Posterior cingulate gyrus (tissue), 11 donors: ENCODE results near the gene CCDC122.
"Not testable (repeated sequence)": the region's sequence is repeated elsewhere in the genome, so short reads cannot be mapped to it uniquely, and the experiment has no call there.

Experiments used
- DNase-seq, 10 donors: peaks; one replicate each; pipeline versions ENCODE4 v3.0.0 to v3.0.0-alpha.2; 2020 to 2021; ENCODE audit warnings: mixed read lengths in 3 of 10
- intact Hi-C: fragments of 100-400 bp; cut with DNase I; formaldehyde crosslinking; loops from one replicate; pipeline ENCODE4 v1.15.1; 2023

CCDC122 gene

DNA sequence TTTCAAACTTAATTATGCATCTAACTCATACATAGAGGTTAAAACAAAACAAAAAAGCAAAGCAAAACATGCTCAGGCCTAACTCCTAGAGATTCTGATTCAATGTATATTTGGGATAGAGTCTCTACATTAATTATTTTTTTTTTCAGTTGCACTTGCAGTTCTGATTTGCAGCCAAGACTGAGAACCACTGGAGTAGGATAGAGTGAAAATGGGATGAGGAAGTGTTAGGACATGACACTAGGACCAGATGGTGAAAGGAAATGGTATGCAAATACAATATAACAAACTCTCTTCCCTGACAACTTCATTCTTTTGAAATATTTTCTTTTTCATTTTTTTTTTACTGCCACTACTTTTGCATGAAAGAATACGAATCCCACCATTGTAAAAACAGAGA lies 1.8 kb downstream of the CCDC122 start:
- no peak for DNase-seq
- intact Hi-C loops: no loop called here

DNA sequence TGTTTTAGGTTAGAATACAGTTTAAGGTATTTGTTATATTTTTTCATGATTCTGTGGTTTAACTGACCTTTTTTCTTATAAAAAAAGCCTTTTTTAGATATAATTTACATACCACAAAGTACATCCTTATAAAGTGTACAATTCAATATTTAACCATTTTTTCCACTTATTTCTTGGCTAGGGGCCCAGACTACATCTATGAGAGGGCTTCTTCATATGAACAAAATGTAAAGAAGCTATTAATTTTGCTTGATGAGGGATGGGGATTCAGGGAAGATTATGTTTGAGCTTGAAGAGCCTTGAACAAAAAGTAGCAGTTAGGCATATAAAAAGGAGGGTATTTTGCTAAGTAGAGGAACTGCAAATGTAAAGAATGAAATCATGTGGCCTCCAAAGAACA lies 2.2 kb downstream of the CCDC122 start:
- DNase-seq: no peak
- intact Hi-C loops: no loop called here

DNA sequence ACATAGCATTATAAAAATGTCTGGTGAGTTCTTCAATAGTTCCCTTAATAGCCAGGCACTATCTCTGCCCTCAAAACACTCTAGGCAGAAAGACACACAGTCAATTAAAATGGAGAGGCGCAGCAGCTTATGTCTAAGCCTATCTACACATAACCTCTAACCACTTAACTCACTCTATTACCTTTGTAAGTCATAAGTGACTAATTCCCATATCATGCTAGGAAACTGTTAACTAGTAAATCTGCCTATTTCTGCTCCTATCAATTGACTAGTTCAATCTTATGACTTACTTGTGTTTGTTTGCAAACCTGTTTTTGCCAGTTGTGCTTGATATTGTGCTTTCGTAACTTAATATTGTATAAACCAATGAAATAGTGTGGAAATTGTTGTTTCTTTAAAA lies 3.2 kb downstream of the CCDC122 start:
- intact Hi-C loops: no loop called here
- no peak for DNase-seq

DNA sequence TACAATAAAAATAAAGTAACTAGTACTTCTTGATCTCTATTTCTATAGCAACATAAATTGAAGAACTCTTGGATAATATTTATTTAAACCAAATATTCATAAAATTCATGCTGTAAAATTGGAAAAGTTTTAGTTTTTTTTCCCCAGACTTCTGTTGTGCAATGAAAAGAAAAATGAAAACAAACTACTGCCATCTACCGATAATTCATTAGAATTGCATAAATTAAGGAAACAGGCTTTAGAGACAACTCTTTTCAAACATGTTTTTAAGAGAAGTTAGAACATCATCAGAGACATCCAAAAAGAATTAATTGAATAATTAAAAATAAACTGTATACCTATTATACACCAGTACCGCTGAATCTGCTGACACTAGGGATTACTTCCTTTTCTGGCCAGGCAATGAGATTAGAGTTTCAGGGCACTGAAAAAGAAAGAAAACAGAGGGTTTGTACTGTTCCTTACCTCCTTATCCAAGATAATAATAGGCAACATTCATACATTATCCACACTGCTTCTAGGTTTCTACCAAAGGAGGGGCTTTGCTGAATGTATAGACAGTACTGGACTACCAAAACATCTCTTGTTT lies 4.9 kb downstream of the CCDC122 start:
- intact Hi-C loops: loop anchor here (2.0 to 5.0 kb wide), 2 partner anchors 88 to 572 kb away; partner anchors contain the start of gene ENOX1
- DNase-seq: no peak

DNA sequence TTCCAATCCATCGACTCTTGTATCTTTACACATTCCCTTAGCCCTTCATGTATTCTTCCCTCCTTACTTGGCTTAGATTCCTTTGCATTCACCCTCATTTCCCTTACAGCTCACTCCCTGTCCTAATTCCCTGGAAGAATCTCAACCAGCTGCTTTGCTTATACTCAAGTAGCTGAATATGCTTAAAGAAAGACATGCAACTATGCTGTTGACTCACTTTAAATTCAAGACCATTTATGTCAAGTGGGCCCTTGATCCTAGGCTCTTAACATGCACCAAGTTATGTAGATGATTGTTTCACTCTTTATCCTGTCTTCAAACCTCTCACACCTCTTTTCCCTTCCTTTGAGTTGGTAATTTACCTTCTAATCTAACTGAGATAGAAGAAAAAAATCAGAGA lies 7.4 kb downstream of the CCDC122 start:
- intact Hi-C loops: loop anchor here (5.0 kb wide), 1 partner anchor 570 kb away; no protein-coding TSS in a partner anchor
- DNase-seq: no peak

DNA sequence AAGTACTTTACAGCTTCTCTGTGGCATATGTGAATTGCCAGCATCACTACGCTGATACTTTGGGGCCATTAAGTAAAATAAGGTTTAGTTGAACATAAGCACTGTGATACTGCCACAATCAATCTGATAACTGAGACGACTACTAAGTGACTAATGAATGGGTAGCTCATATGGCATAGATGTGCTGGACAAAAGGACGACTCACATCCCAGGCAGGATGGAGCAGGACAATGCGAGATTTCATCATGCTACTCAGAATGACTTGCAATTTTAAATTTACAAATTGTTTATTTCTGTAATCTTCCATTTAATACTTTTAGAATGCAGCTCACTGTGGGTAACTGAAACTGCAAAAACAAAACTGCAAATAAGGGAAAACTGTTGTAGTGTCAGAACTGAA lies 13.6 kb downstream of the CCDC122 start:
- intact Hi-C loops: loop anchor here (5.0 to 10.0 kb wide), 3 partner anchors 39 to 1271 kb away; no protein-coding TSS in a partner anchor
- no peak for DNase-seq

DNA sequence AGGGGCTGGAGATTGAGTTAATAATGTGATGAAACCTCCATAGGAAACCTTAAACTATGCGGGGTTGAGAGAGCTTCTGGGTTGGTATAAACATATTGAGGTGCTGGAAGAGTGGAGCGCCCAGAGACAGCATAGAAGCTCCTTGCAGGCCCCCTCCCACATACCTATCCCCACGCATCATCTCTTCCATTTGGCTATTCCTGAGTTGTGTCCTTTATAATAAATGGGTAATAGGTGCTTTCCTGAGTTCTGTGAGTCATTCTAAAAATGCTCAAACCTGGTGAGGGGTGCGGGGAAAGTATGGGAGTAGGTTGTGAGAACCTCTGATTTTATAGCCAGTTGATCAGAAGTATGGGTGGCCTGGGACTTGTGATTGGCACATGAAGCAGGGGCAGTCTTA lies 14.6 kb downstream of the CCDC122 start:
- intact Hi-C loops: loop anchor here (5.0 to 10.0 kb wide), 3 partner anchors 38 to 1270 kb away; no protein-coding TSS in a partner anchor
- no peak for DNase-seq

DNA sequence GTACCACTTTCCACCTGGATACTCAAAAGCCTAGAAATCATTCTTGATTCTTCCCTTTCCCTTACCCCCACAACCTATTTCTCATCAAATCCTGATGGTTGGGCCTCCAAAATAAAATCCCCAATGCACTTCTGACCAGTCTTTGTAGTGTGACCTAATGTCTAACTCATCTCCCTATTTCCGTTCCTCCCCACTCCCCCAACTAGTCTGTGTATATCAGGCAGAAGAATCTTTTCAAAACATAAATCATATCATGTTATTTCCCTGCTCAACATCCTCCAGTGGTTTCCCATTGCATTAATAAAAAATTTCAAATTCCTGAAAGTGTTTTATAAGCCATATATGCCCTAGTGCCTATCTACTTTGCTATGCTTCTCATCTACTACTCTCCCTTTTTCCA lies 17.7 kb downstream of the CCDC122 start:
- intact Hi-C loops: loop anchor here (10.0 kb wide), 2 partner anchors 887 to 1267 kb away; no protein-coding TSS in a partner anchor
- no peak for DNase-seq

DNA sequence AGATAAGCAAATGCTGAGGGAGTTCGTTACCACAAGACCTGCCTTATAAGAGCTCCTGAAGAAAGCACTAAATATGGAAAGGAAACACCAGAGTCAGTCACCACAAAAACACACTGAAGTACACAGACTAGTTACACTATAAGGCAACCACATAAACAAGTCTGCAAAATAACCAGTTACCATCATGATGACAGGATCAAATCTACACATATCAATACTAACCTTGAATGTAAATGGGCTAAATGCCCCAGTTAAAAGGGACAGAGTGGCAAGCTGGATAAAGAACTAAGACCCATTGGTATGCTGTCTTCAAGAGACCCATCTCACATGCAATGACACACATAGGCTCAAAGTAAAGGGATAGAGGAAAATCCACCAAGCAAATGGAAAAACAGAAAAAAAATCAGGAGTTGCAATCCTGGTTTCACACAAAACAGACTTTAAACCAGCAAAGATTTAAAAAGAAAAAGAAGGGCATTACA lies 26.6 kb downstream of the CCDC122 start:
- no peak for DNase-seq
- intact Hi-C loops: no loop called here

DNA sequence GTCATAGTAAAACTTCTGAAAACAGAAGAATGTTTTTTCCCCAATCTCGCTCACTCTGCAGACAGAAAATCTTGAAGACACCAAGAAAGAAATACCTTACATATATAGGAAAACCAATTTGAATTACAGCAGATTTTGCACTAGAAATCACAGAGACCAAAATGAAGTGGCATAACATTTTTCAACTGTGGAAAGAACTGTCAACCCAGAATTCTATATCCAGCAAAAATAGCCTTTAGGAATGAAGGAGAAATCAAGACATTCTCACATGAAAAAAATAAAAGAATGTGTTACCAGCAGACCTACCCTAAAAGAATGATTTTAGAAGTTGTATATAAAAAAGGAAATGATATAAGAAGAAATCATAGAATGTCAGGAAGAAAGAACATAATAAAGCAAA lies 28.7 kb downstream of the CCDC122 start:
- intact Hi-C loops: no loop called here
- DNase-seq: no peak

DNA sequence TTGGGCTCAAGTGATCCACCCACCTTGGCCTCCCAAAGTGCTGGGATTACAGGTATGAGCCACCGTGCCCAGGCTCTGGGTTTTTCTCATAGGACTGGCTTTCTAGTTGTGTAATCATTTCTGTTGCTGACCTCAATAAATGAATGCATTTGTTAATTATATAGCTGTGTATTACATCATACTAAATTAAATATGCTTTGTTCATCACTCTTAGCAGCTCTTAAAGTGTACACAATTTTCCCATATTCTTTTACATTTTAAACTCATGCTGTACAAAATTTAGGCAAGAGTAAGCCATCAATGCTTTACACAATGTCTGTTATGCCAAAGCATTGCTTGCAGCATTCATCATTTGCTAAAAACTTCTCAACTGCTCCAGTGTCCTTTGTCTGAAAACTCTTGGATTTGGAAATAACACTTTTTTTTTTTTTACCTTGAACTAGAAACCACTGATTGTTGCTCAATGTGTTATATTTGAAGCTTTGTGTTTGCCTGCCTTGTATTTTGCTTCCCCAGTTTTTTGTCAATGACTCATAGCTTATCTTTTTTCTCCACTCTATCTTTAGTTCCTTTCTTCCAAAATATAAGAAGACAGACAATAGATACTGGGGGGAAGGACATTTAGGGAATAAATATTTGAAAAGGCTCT lies 31.4 kb downstream of the CCDC122 start:
- no peak for DNase-seq
- intact Hi-C loops: no loop called here

DNA sequence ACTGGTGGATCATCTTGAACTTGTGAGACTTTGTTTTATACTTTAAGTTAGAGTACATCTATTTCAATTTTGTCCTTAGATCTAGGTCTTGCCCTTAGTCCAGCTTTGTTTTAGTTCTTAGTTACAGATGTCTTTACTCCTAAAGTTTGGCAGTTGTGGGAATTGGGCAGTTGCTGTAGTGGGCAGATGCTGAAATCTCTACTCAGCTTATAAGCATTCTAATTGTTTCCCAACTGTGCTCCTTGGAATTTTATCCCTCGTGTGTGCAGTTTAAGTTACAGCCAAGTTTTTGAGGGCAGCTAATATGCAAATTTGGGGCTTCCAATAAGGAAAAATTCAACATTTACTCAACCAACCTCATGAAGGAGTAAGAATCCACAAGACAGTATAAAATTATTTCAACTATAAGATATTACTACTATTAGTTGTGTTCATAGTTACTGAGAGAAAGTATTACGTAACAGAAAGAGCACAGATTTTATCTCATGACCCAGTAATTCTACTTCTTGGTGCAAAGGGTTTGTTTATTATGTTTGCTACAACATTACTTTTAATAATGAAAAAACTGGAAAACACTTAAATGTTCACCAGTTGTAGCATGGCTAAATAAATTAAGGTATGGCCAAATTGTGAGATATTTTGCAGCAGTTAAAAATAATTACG lies 32.9 kb downstream of the CCDC122 start:
- no peak for DNase-seq
- intact Hi-C loops: no loop called here

DNA sequence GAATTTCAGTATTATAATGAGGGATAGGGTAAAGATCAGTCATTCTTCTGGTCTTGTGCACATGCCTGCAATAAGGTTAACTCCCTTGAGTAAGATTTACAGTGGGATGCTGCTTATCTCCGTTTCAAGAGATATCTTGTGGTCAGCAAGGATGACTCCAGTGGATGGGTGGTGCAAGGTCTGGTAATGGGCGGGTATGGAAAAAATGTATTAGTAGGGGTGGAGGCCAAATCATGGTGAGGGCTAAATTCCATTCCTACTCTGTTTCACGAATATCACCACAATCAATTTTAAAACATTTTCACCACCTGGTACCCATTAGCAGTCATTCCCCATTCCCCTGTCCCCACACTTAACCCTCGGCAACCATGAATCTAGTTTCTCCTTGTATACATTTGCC lies 40.6 kb downstream of the CCDC122 start:
- intact Hi-C loops: no loop called here
- no peak for DNase-seq

DNA sequence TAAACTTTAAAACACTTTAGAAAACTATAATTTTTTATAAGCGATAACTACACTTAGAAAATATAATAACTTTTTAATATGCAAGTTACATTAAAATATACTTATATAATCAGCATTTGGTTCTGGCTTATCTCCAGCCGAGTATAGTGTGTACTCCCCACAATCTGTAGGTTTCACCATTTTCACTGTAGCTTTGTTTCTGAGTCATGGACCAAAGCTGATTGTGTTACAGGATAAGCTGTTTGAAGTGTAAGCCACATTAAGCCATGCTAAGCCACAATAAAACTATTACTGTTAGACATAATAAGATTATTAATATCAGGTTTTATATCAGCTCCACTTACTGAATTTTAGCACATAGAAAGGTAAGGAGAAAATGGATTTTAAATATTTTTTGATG lies 43.8 kb downstream of the CCDC122 start:
- intact Hi-C loops: no loop called here
- no peak for DNase-seq

DNA sequence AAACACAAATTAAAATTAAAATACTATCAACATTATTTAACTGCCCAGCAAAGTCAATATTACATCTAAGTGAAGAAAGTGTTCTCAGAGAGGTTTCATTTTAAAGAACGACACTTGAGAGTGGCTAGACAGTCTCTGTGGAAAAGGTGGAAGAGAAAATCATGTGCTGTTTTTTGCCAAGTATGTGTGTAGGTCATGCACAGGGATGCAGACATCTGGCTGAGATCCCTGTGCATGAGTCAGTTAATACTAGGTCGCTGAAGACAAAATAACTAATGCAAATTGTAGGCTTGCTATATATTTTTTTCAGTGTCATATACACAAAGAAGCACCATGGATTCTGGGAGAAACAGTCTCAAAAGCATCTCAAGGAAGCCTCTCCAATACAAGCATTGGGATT lies 48.5 kb downstream of the CCDC122 start:
- no peak for DNase-seq

DNA sequence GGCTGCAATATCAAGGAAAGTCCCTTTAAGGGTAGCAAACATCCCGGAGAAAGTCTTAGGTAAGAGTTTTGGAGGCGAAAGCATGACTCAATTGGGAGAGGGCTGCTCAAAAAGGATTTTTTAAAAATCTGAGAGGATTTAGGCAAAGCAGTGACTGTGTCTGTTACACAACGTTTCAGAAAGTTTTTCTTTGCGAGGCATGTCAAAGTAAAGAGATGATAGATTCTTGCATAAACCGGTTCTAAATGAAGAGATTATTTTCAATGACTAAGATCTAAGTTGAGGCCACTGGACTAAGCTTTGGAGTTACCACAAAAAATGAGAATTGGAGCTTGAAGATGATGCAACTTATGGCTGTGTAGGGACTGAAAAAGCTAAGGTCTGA lies 49.1 kb downstream of the CCDC122 start:
- no peak for DNase-seq
- intact Hi-C loops: no loop called here

More for the DNA sequence above, 48.5 kb downstream of the CCDC122 start:
- intact Hi-C loops: no loop called here

DNA sequence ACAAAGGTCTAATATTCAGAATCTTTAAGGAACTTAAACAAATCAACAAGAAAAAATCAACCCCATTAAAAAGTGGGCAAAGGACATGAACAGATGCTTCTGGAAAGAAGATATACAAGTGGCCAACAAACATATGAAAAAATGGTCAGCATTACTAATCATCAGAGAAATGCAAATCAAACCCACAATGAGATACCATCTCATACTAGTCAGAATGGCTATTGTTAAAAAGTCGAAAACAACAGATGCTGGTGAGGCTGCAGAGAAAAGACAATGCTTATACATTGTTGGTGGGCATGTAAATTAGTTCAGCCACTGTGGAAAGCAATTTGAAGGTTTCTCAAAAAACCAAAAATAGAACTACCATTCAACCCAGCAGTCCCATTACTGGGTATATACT lies 54.9 kb downstream of the CCDC122 start:
- DNase-seq: not testable (repeated sequence)
- intact Hi-C loops: loop anchor here (5.0 kb wide), 1 partner anchor 43 kb away; no protein-coding TSS in a partner anchor

DNA sequence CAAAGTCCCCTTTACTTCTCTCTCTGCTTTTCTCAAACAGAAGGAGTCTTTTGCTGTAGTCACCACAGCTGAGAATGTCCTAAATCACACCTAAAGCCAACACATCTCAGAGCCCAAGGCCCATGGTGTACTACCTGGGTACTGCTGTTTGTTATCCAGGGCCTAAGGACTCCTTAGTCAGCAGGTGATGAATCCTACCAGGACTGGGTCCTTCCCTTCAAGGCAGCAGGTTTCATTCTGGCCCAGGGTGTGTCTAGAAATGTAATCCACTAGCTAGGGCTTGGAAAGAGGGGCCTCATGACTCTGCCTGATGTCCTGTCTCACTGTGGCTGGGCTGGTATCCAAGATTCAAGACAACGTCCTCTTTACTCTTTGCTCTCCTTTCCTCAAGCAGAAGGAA lies 56.6 kb downstream of the CCDC122 start:
- intact Hi-C loops: no loop called here
- no peak for DNase-seq

DNA sequence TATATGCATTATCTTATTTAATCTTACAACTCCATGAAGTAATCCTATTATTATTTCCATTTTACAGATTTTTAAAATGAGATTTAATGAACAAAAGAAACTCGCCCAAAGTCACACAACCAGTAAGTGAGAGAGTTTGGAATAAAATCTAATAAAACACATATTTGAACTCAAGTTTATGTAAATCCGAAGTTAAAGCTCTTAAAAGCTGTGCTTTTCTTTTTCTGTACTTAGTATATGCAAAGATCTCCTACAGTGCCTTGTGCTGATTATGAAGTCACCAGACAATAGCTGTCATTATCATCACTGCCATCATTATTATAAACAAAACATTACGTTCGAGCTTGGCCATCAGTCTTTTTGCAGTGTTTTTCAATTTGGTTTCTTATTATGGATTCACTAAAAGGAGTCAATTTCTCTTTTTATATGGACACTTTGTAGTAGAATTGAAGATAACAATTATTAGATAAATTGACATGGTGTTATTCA lies 63.1 kb downstream of the CCDC122 start:
- intact Hi-C loops: no loop called here
- DNase-seq: no peak

DNA sequence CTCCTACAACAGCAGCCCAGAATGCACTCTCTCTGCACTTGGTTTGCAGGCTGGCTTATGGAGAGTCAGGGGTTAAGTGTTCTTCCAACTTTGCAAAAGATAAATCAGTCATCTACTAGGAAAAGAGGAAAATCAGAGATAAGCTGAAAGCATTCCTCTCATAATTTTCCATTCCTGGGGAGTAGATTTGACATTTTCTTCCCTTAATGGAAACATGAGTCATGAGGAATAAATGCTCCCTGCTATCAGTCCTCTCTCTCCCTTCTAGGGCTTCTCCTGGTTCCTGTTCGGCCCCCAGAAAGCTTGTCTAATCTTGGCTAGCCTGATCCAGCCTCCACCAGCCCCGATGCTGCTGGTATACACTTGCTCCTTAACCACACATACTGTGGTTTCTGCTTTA lies 64.3 kb downstream of the CCDC122 start:
- DNase-seq: no peak
- intact Hi-C loops: no loop called here

DNA sequence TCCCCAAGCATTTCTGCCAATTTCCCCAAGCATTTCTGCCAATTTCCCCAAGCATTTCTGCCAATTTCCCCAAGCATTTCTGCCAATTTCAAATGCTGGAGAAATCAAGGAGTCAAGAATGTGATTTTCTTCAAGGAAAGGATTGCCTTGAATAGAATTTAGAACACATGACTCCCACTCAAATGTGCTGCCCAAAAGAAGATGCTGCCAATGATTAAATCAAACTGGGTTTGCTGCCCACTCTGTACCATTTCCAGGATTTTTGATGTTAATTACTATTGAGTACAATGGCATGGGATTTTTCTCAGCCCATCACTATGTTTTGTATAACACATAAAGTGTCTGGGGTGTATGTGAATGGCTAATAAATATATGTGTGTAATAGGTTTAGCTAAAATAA lies 70.9 kb downstream of the CCDC122 start:
- no peak for DNase-seq
- intact Hi-C loops: loop anchor here (10.0 kb wide), 2 partner anchors 844 to 1214 kb away; no protein-coding TSS in a partner anchor
